Right lobe of liver (tissue), 6 donors: ENCODE results near the gene TSHZ1. TPM values are rescaled to one million over a fixed set of nuclear protein-coding genes. Genes with fewer than 3 reads are reported as not detected.

ENCODE experiments used
- ATAC-seq, 4 donors: fragments of 200-7000 bp; cut with Tn5 transposase; one replicate each; pipeline ENCODE4 v1.9.1; 2020; ENCODE audit warnings: mild to moderate bottlenecking in 4 of 4, moderate library complexity in 4 of 4
- DNase-seq, 3 donors: peaks; one replicate each; pipeline ENCODE4 v3.0.0-alpha.2; 2020
- H3K27ac ChIP-seq, 3 donors: fragments of 200-600 bp; one replicate each; pipeline ENCODE4 v1.8.0; 2022
- H3K27me3 ChIP-seq, 2 donors: fragments of 200-600 bp; one replicate each; pipeline ENCODE4 v1.8.0; 2022
- H3K36me3 ChIP-seq, 4 donors: fragments of 200-600 bp; sonication (generic) in 1 of 4; one replicate each; pipeline versions ENCODE4 v1.5.1 to v1.8.0; 2017 to 2022; ENCODE audit warnings: control low read depth in 1 of 4
- H3K4me1 ChIP-seq, 4 donors: fragments of 200-600 bp; sonication (generic) in 1 of 4; one replicate each; pipeline versions ENCODE4 v1.5.1 to v1.8.0; 2017 to 2022; ENCODE audit warnings: control low read depth in 1 of 4
- H3K4me3 ChIP-seq, 3 donors: fragments of 200-600 bp; one replicate each; pipeline ENCODE4 v1.8.0; 2022
- H3K9me3 ChIP-seq, 4 donors: fragments of 200-600 bp; sonication (generic) in 1 of 4; one replicate each; pipeline versions ENCODE4 v1.5.1 to v1.8.0; 2017 to 2022; ENCODE audit warnings: control low read depth in 1 of 4
- POLR2A ChIP-seq: fragments of 450-650 bp; IDR thresholded peaks from one replicate; pipeline ENCODE4 v1.6.1; 2017; ENCODE audit warnings: antibody characterized with exemption, mild to moderate bottlenecking
- WGBS: methylation state at CpG from one replicate; pipeline ENCODE4 v1.1.6; 2018; ENCODE audit warnings: low coverage, low lambda C conversion rate; ENCODE audit not compliant: insufficient coverage; ENCODE audit errors: missing lambda C conversion rate; 5-methylcytosine and 5-hydroxymethylcytosine counted together
- intact Hi-C, 2 donors: fragments of 100-400 bp; cut with DNase I; formaldehyde crosslinking; loops; one replicate each; pipeline versions ENCODE4 v1.11.2 to v1.14.1; 2022
- total RNA-seq, 6 experiments: library from RNA; depleted of rRNA in 2 of 6; stranded (reverse); fragments of >200 nt in 2 of 6; fragmentation: NEBNext Ultra II Directional in 3 of 6; extraction: Animal tissue kit (Norgen Biotek cat#: 25700) in 3 of 6; gene quantifications; one replicate each; pipeline versions ENCODE4 v1.1.0 to v1.2.4, GENCODE V29; 2016 to 2023
- TF ChIP-seq, protein P1 (sequence below), 4 donors: fragments of 200-600 bp in 3 of 4; fragments of 450-650 bp in 1 of 4; IDR thresholded peaks; one replicate each; pipeline versions ENCODE4 v1.5.1 to v1.8.0; 2016 to 2022; ENCODE audit warnings: antibody characterized with exemption in 4 of 4, mild to moderate bottlenecking in 2 of 4
- donor health status: DM: no; HTN: yes; CAD: no.
- donor health status: DM: no; HTN: no; CAD: no.
- donor health status: DM: no; HTN: no; CAD: no.
- donor health status: DM: no; HTN: yes; CAD: no.
- donor health status: DM: no; HTN: yes; CAD: no.

TSHZ1 gene
- total RNA-seq, 6 experiments from 2014 or later = 6.4 to 13.3 (median 9.6) TPM

DNA sequence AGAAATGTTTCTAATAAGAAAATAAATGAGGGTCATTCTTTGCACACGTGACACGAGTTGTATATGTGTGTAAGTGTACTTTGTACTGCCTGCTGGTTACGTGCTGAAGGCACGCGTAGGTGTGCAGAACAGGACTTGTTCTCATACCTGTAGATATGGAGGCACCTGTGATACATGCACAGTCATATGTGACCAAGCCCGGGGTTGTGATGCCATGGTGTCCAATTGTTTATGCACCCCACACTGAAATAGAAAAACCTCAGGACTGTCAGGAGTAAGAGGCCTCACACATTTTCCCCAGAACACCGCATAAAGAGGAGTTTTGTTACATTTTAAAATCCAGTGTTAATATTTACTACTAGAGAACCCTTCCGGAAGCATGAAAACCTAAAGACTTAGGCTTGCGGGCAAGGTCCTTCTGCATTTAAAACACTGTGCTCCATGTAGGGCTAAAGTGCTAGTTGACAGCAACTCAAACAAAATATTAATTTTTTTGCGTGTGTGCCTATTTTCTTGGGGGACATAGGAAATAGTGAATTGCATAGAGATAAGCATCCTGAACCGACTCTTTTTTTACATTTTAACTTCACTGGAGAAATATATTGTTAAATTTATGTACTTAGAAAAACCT lies 9.3 kb downstream of the TSHZ1 start:
- Histone ChIP-seq H3K27ac (peak overlapping the region; percentile 4 to 37 (median 32)), H3K4me1 (peaks cover 0 to 59% (median 25%) of the 10 kb centered on the region in 4 donors), H3K4me3 (no peak overlapping the region), H3K27me3 (no peaks in the 10 kb centered on the region), H3K36me3 (no peaks in the 10 kb centered on the region), H3K9me3 (no peaks in the 10 kb centered on the region)
- 40% methylated on average over 11 of the region's 11 CpGs for WGBS
- TF ChIP-seq, protein P1, sequence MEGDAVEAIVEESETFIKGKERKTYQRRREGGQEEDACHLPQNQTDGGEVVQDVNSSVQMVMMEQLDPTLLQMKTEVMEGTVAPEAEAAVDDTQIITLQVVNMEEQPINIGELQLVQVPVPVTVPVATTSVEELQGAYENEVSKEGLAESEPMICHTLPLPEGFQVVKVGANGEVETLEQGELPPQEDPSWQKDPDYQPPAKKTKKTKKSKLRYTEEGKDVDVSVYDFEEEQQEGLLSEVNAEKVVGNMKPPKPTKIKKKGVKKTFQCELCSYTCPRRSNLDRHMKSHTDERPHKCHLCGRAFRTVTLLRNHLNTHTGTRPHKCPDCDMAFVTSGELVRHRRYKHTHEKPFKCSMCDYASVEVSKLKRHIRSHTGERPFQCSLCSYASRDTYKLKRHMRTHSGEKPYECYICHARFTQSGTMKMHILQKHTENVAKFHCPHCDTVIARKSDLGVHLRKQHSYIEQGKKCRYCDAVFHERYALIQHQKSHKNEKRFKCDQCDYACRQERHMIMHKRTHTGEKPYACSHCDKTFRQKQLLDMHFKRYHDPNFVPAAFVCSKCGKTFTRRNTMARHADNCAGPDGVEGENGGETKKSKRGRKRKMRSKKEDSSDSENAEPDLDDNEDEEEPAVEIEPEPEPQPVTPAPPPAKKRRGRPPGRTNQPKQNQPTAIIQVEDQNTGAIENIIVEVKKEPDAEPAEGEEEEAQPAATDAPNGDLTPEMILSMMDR (IDR thresholded peaks at IDR 0.05) = no peak
- TF ChIP-seq POLR2A = no peak
- intact Hi-C loops = no loop called here
- DNase-seq (no peak), ATAC-seq (peak; percentile 48 to 71 (median 58))

DNA sequence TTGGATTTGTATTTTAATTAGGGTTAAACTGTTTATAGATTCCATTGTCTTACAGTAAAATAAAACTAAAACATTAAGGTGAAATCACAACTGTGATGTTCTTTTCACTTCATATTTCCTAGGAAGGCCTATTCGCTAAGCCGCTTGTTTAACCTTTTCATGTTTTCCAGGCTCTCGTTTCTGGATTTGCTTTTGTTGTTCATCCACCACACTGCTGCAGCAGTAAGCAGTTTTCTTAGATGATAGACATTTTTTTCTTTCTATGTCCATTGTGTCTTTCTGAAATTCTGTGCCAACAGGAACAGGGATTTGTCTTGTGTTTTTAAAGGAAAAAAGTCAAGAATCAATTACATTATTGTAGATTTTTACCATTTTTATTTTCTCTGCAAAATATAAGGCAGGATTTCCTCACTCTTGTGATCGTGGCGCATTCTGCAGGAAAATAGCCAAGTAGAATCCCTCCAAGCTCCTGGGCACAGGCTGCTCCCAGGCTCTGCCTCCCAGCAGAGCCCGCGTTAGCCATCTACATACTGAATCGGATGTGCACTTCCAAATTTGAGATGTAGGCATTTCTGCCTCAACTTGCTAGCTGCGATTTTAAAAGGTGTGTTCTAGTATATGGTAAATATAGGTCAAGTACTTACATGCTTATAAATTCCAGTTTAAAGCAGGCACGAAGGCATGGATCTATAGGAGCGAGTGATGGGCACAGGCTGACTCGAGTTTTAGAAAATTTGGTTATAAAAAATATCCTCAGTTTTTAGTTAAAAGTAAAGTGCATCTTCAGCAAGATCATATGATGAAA lies 10.2 kb downstream of the TSHZ1 start:
- ATAC-seq = no peak
- Histone ChIP-seq H3K27me3 (no peaks in the 10 kb centered on the region), H3K27ac (peak overlapping the region; percentile 4 to 37 (median 32)), H3K9me3 (no peaks in the 10 kb centered on the region), H3K36me3 (no peaks in the 10 kb centered on the region), H3K4me3 (no peak overlapping the region), H3K4me1 (peaks cover 0 to 55% (median 24%) of the 10 kb centered on the region in 4 donors)
- intact Hi-C loops = no loop called here
- no peak for DNase-seq
- WGBS = 61% methylated on average over 12 of the region's 12 CpGs
- TF ChIP-seq, protein P1 (IDR thresholded peaks at IDR 0.05) = no peak
- TF ChIP-seq POLR2A = no peak

DNA sequence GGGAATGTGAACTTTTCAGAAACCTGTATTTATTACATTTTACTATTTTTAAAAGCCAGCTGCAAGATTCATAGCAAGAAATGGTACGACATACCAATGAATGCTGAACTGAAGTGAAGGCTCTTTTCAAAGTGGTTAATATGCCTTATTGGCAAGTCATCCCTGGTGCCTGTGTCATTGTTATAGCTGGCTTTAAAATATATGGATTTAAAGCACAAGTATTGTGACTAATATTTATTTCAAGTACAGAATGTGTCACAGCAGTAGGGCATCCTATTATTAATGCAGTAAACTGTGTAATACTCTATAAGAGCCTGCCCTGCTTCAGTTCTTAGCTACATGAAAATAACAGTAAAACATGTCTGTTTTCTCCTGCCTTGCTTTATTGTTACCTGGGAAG lies 10.8 kb downstream of the TSHZ1 start:
- H3K9me3 ChIP-seq = no peaks in the 10 kb centered on the region

DNA sequence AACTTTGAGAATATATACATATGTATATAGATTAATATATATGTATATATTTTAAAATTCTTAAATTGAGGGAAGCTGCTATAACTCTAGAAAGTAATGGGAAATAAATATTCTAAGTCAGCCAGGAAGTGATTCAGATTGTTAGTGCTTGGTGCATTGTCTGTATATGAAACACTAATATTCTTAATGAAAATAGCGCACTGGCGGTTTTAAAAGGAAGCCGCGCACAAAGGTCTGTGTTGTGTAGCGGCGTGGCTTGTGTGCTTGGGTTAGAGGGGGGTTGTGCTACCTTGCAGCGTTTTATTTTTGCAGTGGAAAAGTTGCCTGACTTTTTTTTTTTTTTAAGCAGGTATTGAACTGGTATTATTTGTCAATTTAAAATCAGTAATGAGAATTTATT lies 11.3 kb downstream of the TSHZ1 start:
- no peak for DNase-seq

More for the DNA sequence above, 10.8 kb downstream of the TSHZ1 start:
- H3K4me3 ChIP-seq = no peak overlapping the region
- peak overlapping the region in 1 of 3 donors; percentile 32 for H3K27ac ChIP-seq
- no peak for DNase-seq
- no peaks in the 10 kb centered on the region for H3K27me3 ChIP-seq
- H3K36me3 ChIP-seq = no peaks in the 10 kb centered on the region
- peaks cover 0 to 54% (median 24%) of the 10 kb centered on the region in 4 donors for H3K4me1 ChIP-seq
- TF ChIP-seq POLR2A = no peak
- TF ChIP-seq, protein P1 (IDR thresholded peaks at IDR 0.05) = no peak
- 73% methylated on average over 1 of the region's 1 CpG for whole genome bisulfite sequencing
- ATAC-seq = no peak
- intact Hi-C loops = no loop called here

More for the DNA sequence above, 11.3 kb downstream of the TSHZ1 start:
- ATAC-seq = no peak
- no peak overlapping the region for H3K27ac ChIP-seq
- no peak overlapping the region for H3K4me3 ChIP-seq
- H3K36me3 ChIP-seq = no peaks in the 10 kb centered on the region
- TF ChIP-seq, protein P1 (IDR thresholded peaks at IDR 0.05) = no peak
- no peak for TF ChIP-seq POLR2A
- no peaks in the 10 kb centered on the region for H3K9me3 ChIP-seq
- 63% methylated on average over 7 of the region's 7 CpGs for WGBS
- no peaks in the 10 kb centered on the region for H3K27me3 ChIP-seq
- H3K4me1 ChIP-seq = peaks cover 0 to 53% (median 24%) of the 10 kb centered on the region in 4 donors
- intact Hi-C loops = no loop called here
